ENCODE measurements around the gene HLF.

The HLF gene

GRCh38 chr17:55264645-55265298 lies at the start of gene HLF:
Gene HLF, plus strand, starts transcription at chr17:55264960. Its CDS starts 525 bp downstream, at chr17:55265485.
- H3K36me3 ChIP-seq (ENCODE audit: control insufficient read depth, insufficient read depth, low read length), result no peaks in the 10 kb centered on the region
- peaks cover 83% of the 10 kb centered on the region for H3K27me3 ChIP-seq (ENCODE audit: control insufficient read depth, insufficient read depth, low read length)
- H3K9me3 ChIP-seq (ENCODE audit: control insufficient read depth, insufficient read depth, low read length), result no peaks in the 10 kb centered on the region
- no peak within 1 kb of the TSS for H3K9ac ChIP-seq (ENCODE audit: low read depth, low read length)
- peak within 1 kb of the TSS; percentile 52 for H3K4me3 ChIP-seq (ENCODE audit: low read depth, low read length)
- peaks cover 4% of the 10 kb centered on the region for H3K4me1 ChIP-seq (ENCODE audit: control insufficient read depth, insufficient read depth, low read length)

- H3K9me3 ChIP-seq (ENCODE audit: control insufficient read depth, insufficient read depth, low read length), result no peaks in the 10 kb centered on the region
- no peak overlapping the region for H3K9ac ChIP-seq (ENCODE audit: low read depth, low read length)
- H3K4me3 ChIP-seq (ENCODE audit: low read depth, low read length), result no peak overlapping the region
- H3K36me3 ChIP-seq (ENCODE audit: control insufficient read depth, insufficient read depth, low read length), result no peaks in the 10 kb centered on the region
- no peaks in the 10 kb centered on the region for H3K27me3 ChIP-seq (ENCODE audit: control insufficient read depth, insufficient read depth, low read length)
- H3K4me1 ChIP-seq (ENCODE audit: control insufficient read depth, insufficient read depth, low read length), result no peaks in the 10 kb centered on the region
Measured at GRCh38 chr17:55215711-55216110, 49.0 kb upstream of the HLF start.

- Histone ChIP-seq H3K9ac (ENCODE audit: low read depth, low read length) (no peak overlapping the region), H3K4me1 (ENCODE audit: control insufficient read depth, insufficient read depth, low read length) (no peaks in the 10 kb centered on the region), H3K36me3 (ENCODE audit: control insufficient read depth, insufficient read depth, low read length) (no peaks in the 10 kb centered on the region), H3K4me3 (ENCODE audit: low read depth, low read length) (no peak overlapping the region), H3K27me3 (ENCODE audit: control insufficient read depth, insufficient read depth, low read length) (no peaks in the 10 kb centered on the region), H3K9me3 (ENCODE audit: control insufficient read depth, insufficient read depth, low read length) (no peaks in the 10 kb centered on the region)
Measured at GRCh38 chr17:55216888-55217287, 47.9 kb upstream of the HLF start.

- no peaks in the 10 kb centered on the region for H3K4me1 ChIP-seq (ENCODE audit: control insufficient read depth, insufficient read depth, low read length)
- H3K27me3 ChIP-seq (ENCODE audit: control insufficient read depth, insufficient read depth, low read length), result no peaks in the 10 kb centered on the region
- H3K9me3 ChIP-seq (ENCODE audit: control insufficient read depth, insufficient read depth, low read length), result no peaks in the 10 kb centered on the region
- no peak overlapping the region for H3K9ac ChIP-seq (ENCODE audit: low read depth, low read length)
- no peaks in the 10 kb centered on the region for H3K36me3 ChIP-seq (ENCODE audit: control insufficient read depth, insufficient read depth, low read length)
- H3K4me3 ChIP-seq (ENCODE audit: low read depth, low read length), result no peak overlapping the region
Measured at GRCh38 chr17:55219459-55219858, 45.3 kb upstream of the HLF start.

- H3K4me1 ChIP-seq (ENCODE audit: control insufficient read depth, insufficient read depth, low read length), result no peaks in the 10 kb centered on the region
- H3K9ac ChIP-seq (ENCODE audit: low read depth, low read length), result no peak overlapping the region
- no peaks in the 10 kb centered on the region for H3K27me3 ChIP-seq (ENCODE audit: control insufficient read depth, insufficient read depth, low read length)
- H3K4me3 ChIP-seq (ENCODE audit: low read depth, low read length), result no peak overlapping the region
- no peaks in the 10 kb centered on the region for H3K36me3 ChIP-seq (ENCODE audit: control insufficient read depth, insufficient read depth, low read length)
- H3K9me3 ChIP-seq (ENCODE audit: control insufficient read depth, insufficient read depth, low read length), result no peaks in the 10 kb centered on the region
Measured at GRCh38 chr17:55219934-55220333, 44.8 kb upstream of the HLF start.

- H3K4me3 ChIP-seq (ENCODE audit: low read depth, low read length), result no peak overlapping the region
- H3K4me1 ChIP-seq (ENCODE audit: control insufficient read depth, insufficient read depth, low read length), result no peaks in the 10 kb centered on the region
- H3K9me3 ChIP-seq (ENCODE audit: control insufficient read depth, insufficient read depth, low read length), result no peaks in the 10 kb centered on the region
- no peaks in the 10 kb centered on the region for H3K27me3 ChIP-seq (ENCODE audit: control insufficient read depth, insufficient read depth, low read length)
- no peaks in the 10 kb centered on the region for H3K36me3 ChIP-seq (ENCODE audit: control insufficient read depth, insufficient read depth, low read length)
- no peak overlapping the region for H3K9ac ChIP-seq (ENCODE audit: low read depth, low read length)
Measured at GRCh38 chr17:55223524-55223923, 41.2 kb upstream of the HLF start.

GRCh38 chr17:55224746-55225145 lies 40.0 kb upstream of the HLF start:
- H3K4me3 ChIP-seq (ENCODE audit: low read depth, low read length), result no peak overlapping the region
- no peak overlapping the region for H3K9ac ChIP-seq (ENCODE audit: low read depth, low read length)
- H3K36me3 ChIP-seq (ENCODE audit: control insufficient read depth, insufficient read depth, low read length), result no peaks in the 10 kb centered on the region
- no peaks in the 10 kb centered on the region for H3K9me3 ChIP-seq (ENCODE audit: control insufficient read depth, insufficient read depth, low read length)
- no peaks in the 10 kb centered on the region for H3K27me3 ChIP-seq (ENCODE audit: control insufficient read depth, insufficient read depth, low read length)
- H3K4me1 ChIP-seq (ENCODE audit: control insufficient read depth, insufficient read depth, low read length), result no peaks in the 10 kb centered on the region

- Histone ChIP-seq H3K4me1 (ENCODE audit: control insufficient read depth, insufficient read depth, low read length) (no peaks in the 10 kb centered on the region), H3K27me3 (ENCODE audit: control insufficient read depth, insufficient read depth, low read length) (no peaks in the 10 kb centered on the region), H3K36me3 (ENCODE audit: control insufficient read depth, insufficient read depth, low read length) (no peaks in the 10 kb centered on the region), H3K4me3 (ENCODE audit: low read depth, low read length) (no peak overlapping the region), H3K9ac (ENCODE audit: low read depth, low read length) (no peak overlapping the region), H3K9me3 (ENCODE audit: control insufficient read depth, insufficient read depth, low read length) (no peaks in the 10 kb centered on the region)
Measured at GRCh38 chr17:55225237-55225636, 39.5 kb upstream of the HLF start.

- Histone ChIP-seq H3K27me3 (ENCODE audit: control insufficient read depth, insufficient read depth, low read length) (no peaks in the 10 kb centered on the region), H3K36me3 (ENCODE audit: control insufficient read depth, insufficient read depth, low read length) (no peaks in the 10 kb centered on the region), H3K9me3 (ENCODE audit: control insufficient read depth, insufficient read depth, low read length) (no peaks in the 10 kb centered on the region), H3K9ac (ENCODE audit: low read depth, low read length) (no peak overlapping the region), H3K4me3 (ENCODE audit: low read depth, low read length) (no peak overlapping the region), H3K4me1 (ENCODE audit: control insufficient read depth, insufficient read depth, low read length) (no peaks in the 10 kb centered on the region)
Measured at GRCh38 chr17:55228683-55229192, 36.0 kb upstream of the HLF start.

GRCh38 chr17:55229276-55229675 lies 35.5 kb upstream of the HLF start:
- Histone ChIP-seq H3K4me3 (ENCODE audit: low read depth, low read length) (no peak overlapping the region), H3K9ac (ENCODE audit: low read depth, low read length) (no peak overlapping the region)

GRCh38 chr17:55230716-55231115 lies 34.0 kb upstream of the HLF start:
- Histone ChIP-seq H3K9ac (ENCODE audit: low read depth, low read length) (no peak overlapping the region), H3K36me3 (ENCODE audit: control insufficient read depth, insufficient read depth, low read length) (no peaks in the 10 kb centered on the region), H3K4me3 (ENCODE audit: low read depth, low read length) (no peak overlapping the region)

More at GRCh38 chr17:55229276-55229675, 35.5 kb upstream of the HLF start:
- Histone ChIP-seq H3K9me3 (ENCODE audit: control insufficient read depth, insufficient read depth, low read length) (no peaks in the 10 kb centered on the region), H3K27me3 (ENCODE audit: control insufficient read depth, insufficient read depth, low read length) (no peaks in the 10 kb centered on the region), H3K4me1 (ENCODE audit: control insufficient read depth, insufficient read depth, low read length) (no peaks in the 10 kb centered on the region), H3K36me3 (ENCODE audit: control insufficient read depth, insufficient read depth, low read length) (no peaks in the 10 kb centered on the region)

GRCh38 chr17:55233840-55234239 lies 30.9 kb upstream of the HLF start:
- H3K36me3 ChIP-seq (ENCODE audit: control insufficient read depth, insufficient read depth, low read length), result no peaks in the 10 kb centered on the region
- no peak overlapping the region for H3K9ac ChIP-seq (ENCODE audit: low read depth, low read length)
- no peaks in the 10 kb centered on the region for H3K9me3 ChIP-seq (ENCODE audit: control insufficient read depth, insufficient read depth, low read length)
- H3K4me3 ChIP-seq (ENCODE audit: low read depth, low read length), result no peak overlapping the region
- no peaks in the 10 kb centered on the region for H3K4me1 ChIP-seq (ENCODE audit: control insufficient read depth, insufficient read depth, low read length)
- peaks cover 12% of the 10 kb centered on the region for H3K27me3 ChIP-seq (ENCODE audit: control insufficient read depth, insufficient read depth, low read length)

More at GRCh38 chr17:55230716-55231115, 34.0 kb upstream of the HLF start:
- Histone ChIP-seq H3K27me3 (ENCODE audit: control insufficient read depth, insufficient read depth, low read length) (no peaks in the 10 kb centered on the region), H3K9me3 (ENCODE audit: control insufficient read depth, insufficient read depth, low read length) (no peaks in the 10 kb centered on the region), H3K4me1 (ENCODE audit: control insufficient read depth, insufficient read depth, low read length) (no peaks in the 10 kb centered on the region)
